ENCODE measurements around the gene SIDT2. TPM values are rescaled to one million over a fixed set of nuclear protein-coding genes. Genes with fewer than 3 reads are reported as not detected.

Gene SIDT2
- polyA plus RNA-seq, 1 experiment, result 71.3 TPM

DNA sequence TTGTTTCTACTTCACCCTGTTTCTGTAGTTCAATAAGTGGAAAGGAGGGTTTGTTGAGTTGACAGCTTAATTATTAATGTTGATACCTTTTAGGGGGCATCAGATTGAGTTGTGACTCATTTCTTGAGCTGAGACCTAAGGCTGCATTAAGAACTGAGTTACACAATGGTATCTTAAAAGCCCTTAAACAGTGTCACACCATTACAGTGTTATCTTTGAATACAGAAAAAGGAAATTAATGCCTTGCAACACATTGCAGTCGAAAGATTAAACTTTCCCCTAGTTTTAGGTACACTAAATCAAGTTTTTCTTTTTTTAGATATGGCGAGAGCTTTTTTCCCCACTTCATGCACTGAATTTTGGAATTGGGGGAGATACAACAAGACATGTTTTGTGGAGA, 17.7 kb upstream of the SIDT2 start:
- H3K4me3 ChIP-seq (ENCODE audit: low read depth, low read length), result no peak overlapping the region
- DNase-seq (ENCODE audit: low read depth), result no peak
- ChIA-PET CTCF (interaction anchor here (0.7 kb wide), 1 partner anchor 13 kb away, joined by 4 read pairs; no protein-coding TSS in a partner anchor), POLR2A (no interaction called here)
- H3K36me3 ChIP-seq (ENCODE audit: control insufficient read depth, insufficient read depth, low read length), result peaks cover 13% of the 10 kb centered on the region
- H3K27me3 ChIP-seq (ENCODE audit: control insufficient read depth, insufficient read depth, low read length), result no peaks in the 10 kb centered on the region
- TF ChIP-seq, protein P1, sequence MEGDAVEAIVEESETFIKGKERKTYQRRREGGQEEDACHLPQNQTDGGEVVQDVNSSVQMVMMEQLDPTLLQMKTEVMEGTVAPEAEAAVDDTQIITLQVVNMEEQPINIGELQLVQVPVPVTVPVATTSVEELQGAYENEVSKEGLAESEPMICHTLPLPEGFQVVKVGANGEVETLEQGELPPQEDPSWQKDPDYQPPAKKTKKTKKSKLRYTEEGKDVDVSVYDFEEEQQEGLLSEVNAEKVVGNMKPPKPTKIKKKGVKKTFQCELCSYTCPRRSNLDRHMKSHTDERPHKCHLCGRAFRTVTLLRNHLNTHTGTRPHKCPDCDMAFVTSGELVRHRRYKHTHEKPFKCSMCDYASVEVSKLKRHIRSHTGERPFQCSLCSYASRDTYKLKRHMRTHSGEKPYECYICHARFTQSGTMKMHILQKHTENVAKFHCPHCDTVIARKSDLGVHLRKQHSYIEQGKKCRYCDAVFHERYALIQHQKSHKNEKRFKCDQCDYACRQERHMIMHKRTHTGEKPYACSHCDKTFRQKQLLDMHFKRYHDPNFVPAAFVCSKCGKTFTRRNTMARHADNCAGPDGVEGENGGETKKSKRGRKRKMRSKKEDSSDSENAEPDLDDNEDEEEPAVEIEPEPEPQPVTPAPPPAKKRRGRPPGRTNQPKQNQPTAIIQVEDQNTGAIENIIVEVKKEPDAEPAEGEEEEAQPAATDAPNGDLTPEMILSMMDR (IDR thresholded peaks at IDR 0.05; ENCODE audit: insufficient read depth, low read depth, low read length), result no peak

DNA sequence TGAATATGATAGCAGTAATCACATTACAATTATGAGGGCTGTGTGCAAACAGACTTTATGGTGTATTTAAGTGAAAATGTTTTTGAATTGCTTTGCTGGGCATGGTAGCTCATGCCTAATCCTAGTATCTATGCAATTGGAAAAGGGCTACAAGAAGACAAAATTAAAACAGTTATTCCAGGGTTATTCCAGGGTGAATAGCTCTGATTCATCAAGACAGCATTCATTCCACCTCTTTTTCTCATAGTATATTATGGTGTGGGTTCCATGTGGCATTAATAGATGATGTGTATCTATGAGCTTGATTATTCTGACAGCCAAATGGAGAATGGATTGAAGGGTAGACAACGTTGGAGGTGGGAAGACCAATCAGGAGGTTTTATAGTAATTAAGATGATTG, 12.1 kb upstream of the SIDT2 start:
- no peak for DNase-seq (ENCODE audit: low read depth)
- ChIA-PET CTCF (interaction anchor here (1.2 kb wide), 1 partner anchor 423 kb away, joined by 3 read pairs; no protein-coding TSS in a partner anchor), POLR2A (no interaction called here)
- H3K36me3 ChIP-seq (ENCODE audit: control insufficient read depth, insufficient read depth, low read length), result peaks cover 11% of the 10 kb centered on the region
- TF ChIP-seq, protein P1 (IDR thresholded peaks at IDR 0.05; ENCODE audit: insufficient read depth, low read depth, low read length), result no peak
- no peak overlapping the region for H3K4me3 ChIP-seq (ENCODE audit: low read depth, low read length)
- no peaks in the 10 kb centered on the region for H3K27me3 ChIP-seq (ENCODE audit: control insufficient read depth, insufficient read depth, low read length)

DNA sequence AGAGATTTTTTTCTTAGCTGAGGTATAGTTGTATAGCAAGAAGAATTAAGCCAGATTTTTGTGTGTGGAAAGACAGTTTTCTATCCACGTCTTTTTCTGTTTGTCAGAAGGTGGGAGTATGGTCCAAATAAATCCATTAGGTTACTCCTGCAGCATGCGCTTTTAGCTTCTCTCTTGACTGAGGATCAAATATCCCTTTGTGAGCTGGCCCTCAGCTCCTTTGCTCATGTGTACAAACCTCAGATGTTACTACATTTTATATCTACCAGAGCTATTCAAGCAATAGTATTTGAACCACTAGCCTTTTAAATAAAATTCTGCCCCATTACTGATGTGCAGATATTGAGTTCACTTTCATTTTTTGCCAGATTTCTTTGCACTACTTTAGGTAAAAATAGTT, 8.8 kb upstream of the SIDT2 start:
- CTCF ChIA-PET, result interaction anchor here (1.4 kb wide), 1 partner anchor 13 kb away, joined by 3 read pairs; no protein-coding TSS in a partner anchor
- H3K27me3 ChIP-seq (ENCODE audit: control insufficient read depth, insufficient read depth, low read length), result no peaks in the 10 kb centered on the region
- TF ChIP-seq, protein P1 (IDR thresholded peaks at IDR 0.05; ENCODE audit: insufficient read depth, low read depth, low read length), result no peak
- peaks cover 5% of the 10 kb centered on the region for H3K36me3 ChIP-seq (ENCODE audit: control insufficient read depth, insufficient read depth, low read length)
- H3K4me3 ChIP-seq (ENCODE audit: low read depth, low read length), result no peak overlapping the region
- POLR2A ChIA-PET, result no interaction called here
- no peak for DNase-seq (ENCODE audit: low read depth)

DNA sequence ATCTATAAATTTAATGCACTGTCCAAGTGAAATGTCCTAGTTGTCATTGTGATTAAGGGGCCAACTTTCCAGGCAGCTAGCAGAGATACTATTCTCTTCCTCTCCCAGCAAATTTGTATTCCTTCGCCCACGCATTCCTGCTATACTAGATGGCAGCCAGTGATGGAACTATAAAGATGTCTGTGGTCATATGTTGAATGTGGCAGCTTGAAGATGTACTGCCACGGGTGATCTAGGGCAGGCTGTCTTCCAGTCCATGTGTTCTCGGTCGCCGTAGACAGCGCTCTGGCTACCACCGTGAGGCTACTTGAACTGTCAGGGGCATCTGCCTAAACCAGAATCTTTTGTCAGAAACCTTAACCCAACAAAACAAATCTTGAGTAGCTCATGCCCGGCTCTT, 8.3 kb upstream of the SIDT2 start:
- CTCF ChIA-PET, result interaction anchor here (0.7 to 3.3 kb wide), 2 partner anchors 11 to 26 kb away, joined by 3 to 13 read pairs; partner anchors contain the start of gene PAFAH1B2
- TF ChIP-seq, protein P1 (IDR thresholded peaks at IDR 0.05; ENCODE audit: insufficient read depth, low read depth, low read length), result no peak
- H3K27me3 ChIP-seq (ENCODE audit: control insufficient read depth, insufficient read depth, low read length), result no peaks in the 10 kb centered on the region
- no peak for DNase-seq (ENCODE audit: low read depth)
- POLR2A ChIA-PET, result no interaction called here
- peaks cover 5% of the 10 kb centered on the region for H3K36me3 ChIP-seq (ENCODE audit: control insufficient read depth, insufficient read depth, low read length)
- no peak overlapping the region for H3K4me3 ChIP-seq (ENCODE audit: low read depth, low read length)

DNA sequence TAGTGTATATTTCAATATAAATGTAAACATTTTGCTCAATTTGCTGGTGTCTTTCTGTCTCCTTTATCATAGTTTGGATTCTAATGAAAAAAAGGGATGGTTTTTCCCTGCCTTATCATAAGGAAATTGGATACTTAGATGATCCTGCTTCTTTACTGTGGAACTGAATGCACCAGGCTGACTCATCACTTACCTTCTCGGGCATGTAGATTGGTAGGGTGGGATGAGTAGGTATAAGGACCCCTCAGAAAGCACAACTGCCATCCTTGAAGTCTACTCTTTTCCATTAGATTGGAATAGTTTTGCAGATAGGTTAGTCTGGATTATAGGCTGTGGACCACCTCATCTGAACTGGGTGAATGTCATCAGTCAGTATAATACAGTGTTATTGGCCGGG, 7.5 kb upstream of the SIDT2 start:
- POLR2A ChIA-PET, result no interaction called here
- no peak for DNase-seq (ENCODE audit: low read depth)
- Histone ChIP-seq H3K27me3 (ENCODE audit: control insufficient read depth, insufficient read depth, low read length) (no peaks in the 10 kb centered on the region), H3K4me3 (ENCODE audit: low read depth, low read length) (no peak overlapping the region), H3K36me3 (ENCODE audit: control insufficient read depth, insufficient read depth, low read length) (peaks cover 5% of the 10 kb centered on the region)
- TF ChIP-seq, protein P1 (IDR thresholded peaks at IDR 0.05; ENCODE audit: insufficient read depth, low read depth, low read length), result no peak
- CTCF ChIA-PET, result interaction anchor here (0.6 to 3.3 kb wide), 4 partner anchors 10 to 360 kb away, joined by 3 to 13 read pairs (median 3); partner anchors contain the start of gene PAFAH1B2
